Endothelial cell of umbilical vein (primary cell): Measurements from ENCODE around the gene FLT3LG. TPM values are rescaled to one million over a fixed set of nuclear protein-coding genes. Genes with fewer than 3 reads are reported as not detected.
A peak's percentile ranks its signal among the peaks of the same experiment; 100 is the strongest.

Source experiments
- BruUV-seq: library from RNA; stranded (reverse); fragments of 400-500 nt; replicated peaks from 2 replicates; lab custom pipeline; 2021; lab: Mats Ljungman, UMichigan
- CTCF ChIA-PET: fragments of 300-600, 350-600 bp; sonication (Branson Sonifier 250); formaldehyde crosslinking; loops from one replicate; lab custom pipeline; 2021; ENCODE audit warnings: antibody characterized with exemption, inconsistent platforms; lab: Charles Lee
- POLR2A ChIA-PET: fragments of 300-600, 350-600 bp; sonication (Branson Sonifier 250); formaldehyde crosslinking; loops from one replicate; lab custom pipeline; 2021; ENCODE audit warnings: antibody characterized with exemption, inconsistent platforms; lab: Charles Lee
- DNase-seq: peaks from one replicate; pipeline ENCODE4 v3.0.0-alpha.2; 2011; ENCODE audit warnings: low read depth, low spot score
- FAIRE-seq: peaks from 2 replicates; lab custom pipeline; 2011; peaks lifted over from hg19 to GRCh38; lab: Jason Lieb, UNC
- H2AFZ ChIP-seq: 2 replicates; pipeline ENCODE4 v1.6.0; 2012; ENCODE audit warnings: low read depth, low read length, control low read depth, inconsistent platforms
- H3K27ac ChIP-seq: 2 replicates; pipeline ENCODE4 v1.5.1; 2011; ENCODE audit warnings: low read depth, mild to moderate bottlenecking, control low read depth, low read length, moderate library complexity; ENCODE audit not compliant: insufficient read depth
- H3K27me3 ChIP-seq, 2 experiments: 2 replicates each; pipeline versions ENCODE4 v1.6.0 to v1.6.1; 2011; ENCODE audit warnings: low read length in 2 of 2, mixed read lengths in 1 of 2; ENCODE audit not compliant: control insufficient read depth in 2 of 2, insufficient read depth in 2 of 2
- H3K36me3 ChIP-seq, 2 experiments: 2 replicates in 1 of 2; 3 replicates in 1 of 2; pipeline ENCODE4 v1.5.1; 2011; ENCODE audit warnings: low read length in 2 of 2, mild to moderate bottlenecking in 1 of 2, moderate library complexity in 1 of 2; ENCODE audit not compliant: control insufficient read depth in 2 of 2, insufficient read depth in 2 of 2; ENCODE audit errors: extremely low read depth in 1 of 2
- H3K4me1 ChIP-seq: 3 replicates; pipeline ENCODE4 v1.5.1; 2011; ENCODE audit warnings: mild to moderate bottlenecking, low read length; ENCODE audit not compliant: control insufficient read depth, insufficient read depth; ENCODE audit errors: extremely low read depth
- H3K4me2 ChIP-seq: 2 replicates; pipeline ENCODE4 v1.6.1; 2011; ENCODE audit warnings: low read length, control low read depth, mixed read lengths; ENCODE audit not compliant: insufficient read depth
- H3K4me3 ChIP-seq, 3 experiments: fragments of 200-600 bp in 1 of 3; sonication (generic), shearing (Covaris generic) in 1 of 3; replicated peaks in 1 of 3; 2 replicates each; pipeline ENCODE4 v1.5.1; 2011 to 2016; ENCODE audit warnings: control low read depth in 3 of 3, low read length in 3 of 3, mild to moderate bottlenecking in 2 of 3, inconsistent platforms in 1 of 3, low read depth in 1 of 3, moderate library complexity in 1 of 3; ENCODE audit not compliant: insufficient read depth in 1 of 3
- H3K79me2 ChIP-seq: 2 replicates; pipeline ENCODE4 v1.6.0; 2012; ENCODE audit warnings: low read length, inconsistent platforms; ENCODE audit not compliant: control insufficient read depth, insufficient read depth
- H3K9ac ChIP-seq: replicated peaks from 2 replicates; pipeline ENCODE3; 2011; ENCODE audit warnings: low read length, control low read depth; ENCODE audit not compliant: insufficient read depth; ENCODE audit errors: extremely low read depth
- H3K9me1 ChIP-seq: replicated peaks from 3 replicates; pipeline ENCODE4 v1.6.0; 2011; ENCODE audit warnings: mild to moderate bottlenecking, low read length; ENCODE audit not compliant: control insufficient read depth, insufficient read depth; ENCODE audit errors: extremely low read depth
- H3K9me3 ChIP-seq: replicated peaks from 2 replicates; pipeline ENCODE4 v1.5.1; 2012; ENCODE audit warnings: low read length, inconsistent platforms; ENCODE audit not compliant: control insufficient read depth, insufficient read depth
- H4K20me1 ChIP-seq: replicated peaks from 2 replicates; pipeline ENCODE3; 2011; ENCODE audit warnings: mild to moderate bottlenecking, low read length; ENCODE audit not compliant: control insufficient read depth, insufficient read depth; ENCODE audit errors: extremely low read depth
- EZH2 ChIP-seq: IDR thresholded peaks from 2 replicates; pipeline ENCODE4 v1.6.1; 2012; ENCODE audit warnings: borderline replicate concordance, low read depth, mild to moderate bottlenecking, moderate library complexity, low read length, inconsistent platforms; ENCODE audit not compliant: severe bottlenecking
- FOS ChIP-seq: IDR thresholded peaks from 2 replicates; pipeline ENCODE4 v1.6.1; 2011; ENCODE audit warnings: mild to moderate bottlenecking, low read length, moderate library complexity, borderline replicate concordance; ENCODE audit not compliant: insufficient read depth
- GATA2 ChIP-seq: IDR thresholded peaks from 2 replicates; pipeline ENCODE4 v1.7.0; 2011; ENCODE audit warnings: low read depth, mild to moderate bottlenecking, moderate library complexity, mixed read lengths, low read length; ENCODE audit not compliant: insufficient read length, insufficient read depth
- JUN ChIP-seq: IDR thresholded peaks from 2 replicates; pipeline ENCODE4 v1.6.1; 2011; ENCODE audit warnings: borderline replicate concordance, low read depth; ENCODE audit not compliant: insufficient read length, insufficient read depth
- MYC ChIP-seq: IDR thresholded peaks from one replicate; pipeline ENCODE4 v1.6.1; 2011; ENCODE audit warnings: mild to moderate bottlenecking, low read depth, low read length
- POLR2A ChIP-seq: IDR thresholded peaks from 2 replicates; pipeline ENCODE4 v1.6.1; 2012; ENCODE audit warnings: low read depth, mild to moderate bottlenecking, control low read depth, low read length
- POLR2AphosphoS5 ChIP-seq: IDR thresholded peaks from 2 replicates; pipeline ENCODE4 v1.6.1; 2012; ENCODE audit warnings: low read depth, mild to moderate bottlenecking, control low read depth, low read length, moderate library complexity; ENCODE audit not compliant: insufficient read depth
- dilution Hi-C: fragments of 300-500 bp; cut with MboI; formaldehyde crosslinking; loops from one replicate; pipeline ENCODE4 v1.15.0; 2019; ENCODE audit warnings: low sequenced_read_pairs; ENCODE audit not compliant: extremely low pct_ligation_motif_present
- intact Hi-C: fragments of 100-400 bp; cut with micrococcal nuclease; formaldehyde crosslinking; loops from one replicate; pipeline ENCODE4 v1.10.0; 2022
- polyA plus RNA-seq, 4 experiments: library from polyadenylated mRNA; depleted of rRNA in 3 of 4; stranded (reverse) in 3 of 4; unstranded in 1 of 4; fragments of >200 nt; gene quantifications; 2 replicates each; pipeline versions ENCODE4 v1.2.1 to v1.2.3, GENCODE V29; 2011 to 2012; ENCODE audit warnings: missing spikeins in 1 of 4
- total RNA-seq: library from RNA; stranded (reverse); gene quantifications from 2 replicates; pipeline ENCODE4 v1.2.3, GENCODE V29; 2021
- TF ChIP-seq, protein P1 (sequence below): IDR thresholded peaks from 2 replicates; pipeline ENCODE4 v1.6.1; 2011; ENCODE audit not compliant: insufficient read depth, insufficient read length
- TF ChIP-seq, protein P2 (sequence below), 2 donors: IDR thresholded peaks; 1 replicate in 1 of 2; 2 replicates in 1 of 2; pipeline ENCODE4 v1.5.1; 2011; ENCODE audit warnings: low read length in 2 of 2, mild to moderate bottlenecking in 2 of 2, moderate library complexity in 2 of 2, control low read depth in 1 of 2, inconsistent platforms in 1 of 2, low read depth in 1 of 2; ENCODE audit not compliant: insufficient read depth in 1 of 2; ENCODE audit errors: extremely low read depth in 1 of 2

FLT3LG gene
- total and polyA plus RNA-seq, 2 donors (not counting 3 experiments of a cell fraction or from before 2014, with no cell fraction given) = 5.0 to 5.7 TPM

DNA sequence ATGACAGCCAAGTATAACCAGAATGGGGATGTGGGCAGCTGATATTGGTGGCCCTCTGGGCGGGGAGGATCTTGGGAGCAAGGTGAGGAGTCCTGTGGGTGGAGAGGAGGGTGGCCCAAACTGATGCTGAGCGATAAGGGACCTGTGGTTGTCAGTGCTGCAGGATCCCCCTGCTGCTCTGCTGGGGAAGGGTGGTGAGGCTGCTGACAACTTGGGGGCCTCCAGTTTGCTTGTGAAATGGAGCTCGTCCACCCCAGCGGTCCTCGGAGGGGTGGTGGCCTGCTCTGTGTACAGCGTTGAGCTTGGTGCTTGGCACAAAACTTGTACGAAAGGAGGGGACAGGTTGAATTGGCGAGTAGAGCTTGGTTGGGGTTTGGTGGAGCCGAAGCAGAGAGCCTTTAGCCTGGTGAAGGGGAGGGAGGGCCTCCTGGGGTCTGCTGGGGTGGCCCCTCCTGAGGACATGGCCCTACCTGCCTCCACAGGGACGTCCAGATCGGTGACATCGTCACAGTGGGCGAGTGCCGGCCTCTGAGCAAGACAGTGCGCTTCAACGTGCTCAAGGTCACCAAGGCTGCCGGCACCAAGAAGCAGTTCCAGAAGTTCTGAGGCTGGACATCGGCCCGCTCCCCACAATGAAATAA, 25.1 kb downstream of the FLT3LG start:
- peaks cover 29% of the 10 kb centered on the region for H3K79me2 ChIP-seq
- H3K4me1 ChIP-seq = peaks cover 36% of the 10 kb centered on the region
- H3K27me3 ChIP-seq = no peaks in the 10 kb centered on the region
- H3K27ac ChIP-seq = no peak overlapping the region
- peaks cover 9 to 24% of the 10 kb centered on the region in 2 experiments for H3K36me3 ChIP-seq
- H3K9me3 ChIP-seq = no peaks in the 10 kb centered on the region
- H4K20me1 ChIP-seq = peaks cover 3% of the 10 kb centered on the region
- CTCF ChIA-PET = interaction anchor here (1.3 kb wide), 1 partner anchor 23 kb away, joined by 3 read pairs; no protein-coding TSS in a partner anchor
- FAIRE-seq = no peak
- dilution Hi-C loops (no loop called here), intact Hi-C loops (loop anchor here (5.0 kb wide), 1 partner anchor 308 kb away; no protein-coding TSS in a partner anchor)
- POLR2A ChIA-PET = interaction anchor here (0.8 to 1.1 kb wide), 2 partner anchors 72 to 177 kb away, joined by 3 to 4 read pairs; no protein-coding TSS in a partner anchor
- no peak overlapping the region for H2AFZ ChIP-seq
- H3K4me3 ChIP-seq = no peak overlapping the region
- peak overlapping the region; percentile 35 for H3K4me2 ChIP-seq
- no peak overlapping the region for H3K9ac ChIP-seq
- no TSS peak for BruUV-seq
- no peak for TF ChIP-seq FOS
- no peak for TF ChIP-seq GATA2
- TF ChIP-seq POLR2AphosphoS5 = no peak
- TF ChIP-seq MYC = no peak
- TF ChIP-seq, protein P1, sequence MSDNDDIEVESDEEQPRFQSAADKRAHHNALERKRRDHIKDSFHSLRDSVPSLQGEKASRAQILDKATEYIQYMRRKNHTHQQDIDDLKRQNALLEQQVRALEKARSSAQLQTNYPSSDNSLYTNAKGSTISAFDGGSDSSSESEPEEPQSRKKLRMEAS = no peak
- no peak for TF ChIP-seq POLR2A
- TF ChIP-seq EZH2 = no peak
- TF ChIP-seq, protein P2, sequence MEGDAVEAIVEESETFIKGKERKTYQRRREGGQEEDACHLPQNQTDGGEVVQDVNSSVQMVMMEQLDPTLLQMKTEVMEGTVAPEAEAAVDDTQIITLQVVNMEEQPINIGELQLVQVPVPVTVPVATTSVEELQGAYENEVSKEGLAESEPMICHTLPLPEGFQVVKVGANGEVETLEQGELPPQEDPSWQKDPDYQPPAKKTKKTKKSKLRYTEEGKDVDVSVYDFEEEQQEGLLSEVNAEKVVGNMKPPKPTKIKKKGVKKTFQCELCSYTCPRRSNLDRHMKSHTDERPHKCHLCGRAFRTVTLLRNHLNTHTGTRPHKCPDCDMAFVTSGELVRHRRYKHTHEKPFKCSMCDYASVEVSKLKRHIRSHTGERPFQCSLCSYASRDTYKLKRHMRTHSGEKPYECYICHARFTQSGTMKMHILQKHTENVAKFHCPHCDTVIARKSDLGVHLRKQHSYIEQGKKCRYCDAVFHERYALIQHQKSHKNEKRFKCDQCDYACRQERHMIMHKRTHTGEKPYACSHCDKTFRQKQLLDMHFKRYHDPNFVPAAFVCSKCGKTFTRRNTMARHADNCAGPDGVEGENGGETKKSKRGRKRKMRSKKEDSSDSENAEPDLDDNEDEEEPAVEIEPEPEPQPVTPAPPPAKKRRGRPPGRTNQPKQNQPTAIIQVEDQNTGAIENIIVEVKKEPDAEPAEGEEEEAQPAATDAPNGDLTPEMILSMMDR (IDR thresholded peaks at IDR 0.05; ENCODE audit: extremely low read depth in 1 of 2, insufficient read depth in 1 of 2, low read depth in 1 of 2, low read length in 2 of 2) = no peak
- TF ChIP-seq JUN = no peak
- H3K9me1 ChIP-seq = no peaks in the 10 kb centered on the region
- DNase-seq = no peak
